HG03439 (cell line): ENCODE results near the gene CBLN3.
"Not testable (repeated sequence)": the region's sequence is repeated elsewhere in the genome, so short reads cannot be mapped to it uniquely, and the experiment has no call there.

Source experiments
- ATAC-seq: cut with Tn5 transposase; IDR thresholded peaks from one replicate; pipeline ENCODE4 v1.9.1; 2021; ENCODE audit warnings: mild to moderate bottlenecking, moderate library complexity; ENCODE audit not compliant: unreplicated experiment

CBLN3 gene

DNA sequence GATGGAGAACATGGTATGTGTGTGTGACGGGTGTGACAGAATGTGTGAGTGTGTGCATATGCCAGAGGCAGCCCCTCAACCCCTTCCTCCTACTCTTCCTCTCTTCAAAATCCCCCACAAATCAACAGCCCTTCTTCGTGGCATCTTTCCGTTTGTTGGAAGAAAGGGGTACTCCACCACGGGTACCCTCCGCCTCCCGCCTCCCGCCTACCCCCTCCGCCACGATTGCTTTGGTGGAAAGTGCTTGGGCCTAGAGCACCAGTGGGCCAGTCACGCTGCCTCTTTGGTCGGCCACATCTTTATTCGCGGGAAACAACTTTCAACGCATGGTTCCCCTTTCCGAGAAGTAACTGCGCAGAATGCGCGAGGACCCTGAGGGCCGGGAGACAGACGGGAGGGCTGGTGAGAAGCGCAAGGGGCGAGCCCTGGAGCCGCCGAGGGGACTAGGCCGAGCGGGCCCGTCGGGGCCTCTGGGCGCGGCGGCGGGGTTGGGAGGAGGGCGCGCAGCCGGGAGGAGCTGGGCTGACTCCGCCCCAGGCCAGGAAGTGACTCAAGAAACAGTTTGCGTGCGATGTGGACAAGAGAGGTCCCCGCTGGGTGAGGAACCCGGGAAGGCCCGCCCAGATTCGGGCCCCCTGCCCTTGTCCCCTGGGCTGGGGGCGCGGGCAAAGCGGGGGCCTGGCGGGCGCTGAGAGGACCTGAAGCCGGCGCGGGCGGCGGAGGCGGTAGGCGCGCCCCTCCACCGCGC, at the start of gene CBLN3, which contains the start of gene KHNYN:
Gene CBLN3, minus strand, starts transcription at position 274 of the 748 bp plus-strand sequence. CDS start 614 bp downstream, outside the sequence.
Gene KHNYN, plus strand, starts transcription at position 560 of the 748 bp plus-strand sequence. CDS start 777 bp downstream, outside the sequence.
- peak; percentile 78 for ATAC-seq

DNA sequence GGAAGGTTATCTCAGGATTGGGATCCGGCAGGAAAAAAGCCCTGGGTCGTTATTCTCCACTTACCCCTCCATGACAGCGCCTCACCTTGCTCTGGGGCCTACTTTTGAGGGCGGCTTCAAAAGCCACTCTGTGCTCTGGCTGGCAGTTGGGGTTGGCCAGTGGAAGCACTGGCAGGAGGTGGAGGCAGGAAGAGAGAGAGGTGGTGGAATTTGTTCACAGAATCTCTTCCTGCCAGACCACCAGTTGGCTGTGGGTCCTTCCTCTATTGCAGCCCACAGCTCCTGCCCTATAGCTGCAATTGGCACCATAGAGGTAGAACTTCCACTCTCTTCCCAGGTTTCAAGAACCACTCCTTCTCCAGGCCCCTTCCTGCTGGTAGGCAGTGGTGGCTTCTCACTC, 45.8 kb upstream of the CBLN3 start:
- ATAC-seq = no peak

DNA sequence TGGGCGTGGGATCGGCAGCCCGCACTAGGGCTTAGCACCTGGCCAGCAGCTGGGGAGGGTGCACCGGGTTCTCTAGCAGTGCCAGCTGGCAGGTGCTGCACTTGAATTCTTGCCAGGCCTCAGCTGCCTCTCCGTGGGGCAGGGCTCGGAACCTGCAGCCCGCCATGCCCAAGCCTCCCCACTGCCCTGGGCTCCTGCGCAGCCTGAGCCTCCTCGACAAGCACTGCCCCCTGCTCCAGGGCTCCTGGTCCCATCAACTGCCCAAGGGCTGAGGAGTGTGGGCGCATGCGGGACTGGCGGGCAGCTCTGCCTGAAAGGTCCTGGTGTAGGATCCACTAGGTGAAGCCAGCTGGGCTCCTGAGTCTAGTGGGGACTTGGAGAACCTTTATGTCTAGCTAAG, 43.7 kb upstream of the CBLN3 start:
- no peak for ATAC-seq

DNA sequence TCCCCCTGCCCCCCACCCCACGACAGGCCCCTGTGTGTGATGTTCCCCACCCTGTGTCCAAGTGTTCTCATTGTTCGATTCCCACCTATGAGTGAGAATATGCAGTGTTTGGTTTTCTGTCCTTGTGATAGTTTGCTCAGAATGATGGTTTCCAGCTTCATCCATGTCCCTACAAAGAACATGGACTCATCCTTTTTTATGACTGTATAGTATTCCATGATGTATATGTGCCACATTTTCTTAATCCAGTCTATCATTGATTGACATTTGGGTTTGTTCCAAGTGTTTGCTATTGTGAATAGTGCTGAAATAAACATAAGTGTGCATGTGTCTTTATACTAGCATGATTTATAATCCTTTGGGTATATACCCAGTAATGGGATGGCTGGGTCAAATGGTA, 41.0 kb upstream of the CBLN3 start:
- ATAC-seq = not testable (repeated sequence)

DNA sequence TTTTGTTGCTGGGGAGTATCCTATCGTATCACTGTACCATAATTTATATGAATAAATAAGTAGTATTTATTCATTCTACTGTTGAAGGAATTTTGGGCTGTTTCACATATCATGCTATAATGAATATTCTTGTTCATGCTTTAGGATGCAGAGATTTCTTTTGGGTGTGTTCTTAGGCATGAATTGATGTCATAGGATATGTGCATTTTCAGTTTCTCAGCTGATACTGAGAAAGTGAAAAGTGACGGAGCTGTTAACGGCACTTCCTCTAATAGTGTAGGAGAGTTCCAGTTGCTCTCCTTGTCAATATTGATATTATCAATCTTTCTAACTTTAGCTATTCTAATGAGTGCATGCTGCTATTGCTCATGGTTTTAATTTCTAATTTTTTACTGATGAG, 36.3 kb upstream of the CBLN3 start:
- no peak for ATAC-seq

DNA sequence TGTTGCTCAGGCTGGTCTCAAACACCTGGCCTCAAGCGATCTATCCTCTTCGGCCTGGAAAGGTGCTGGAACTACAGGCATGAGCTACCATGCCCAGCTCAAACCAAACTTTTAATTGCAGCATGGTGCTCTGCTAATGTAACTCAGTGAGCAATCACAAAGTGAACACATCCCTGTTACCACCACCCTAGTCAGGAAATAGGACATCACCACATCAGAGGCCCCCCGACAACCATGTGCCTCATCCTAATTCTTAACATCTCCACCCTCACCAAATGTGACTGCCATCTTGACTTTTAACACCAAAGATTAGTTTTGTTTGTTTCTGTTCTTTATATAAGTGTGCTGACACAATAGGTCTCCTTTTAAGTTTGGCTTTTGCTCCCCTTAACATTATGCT, 35.9 kb upstream of the CBLN3 start:
- no peak for ATAC-seq

DNA sequence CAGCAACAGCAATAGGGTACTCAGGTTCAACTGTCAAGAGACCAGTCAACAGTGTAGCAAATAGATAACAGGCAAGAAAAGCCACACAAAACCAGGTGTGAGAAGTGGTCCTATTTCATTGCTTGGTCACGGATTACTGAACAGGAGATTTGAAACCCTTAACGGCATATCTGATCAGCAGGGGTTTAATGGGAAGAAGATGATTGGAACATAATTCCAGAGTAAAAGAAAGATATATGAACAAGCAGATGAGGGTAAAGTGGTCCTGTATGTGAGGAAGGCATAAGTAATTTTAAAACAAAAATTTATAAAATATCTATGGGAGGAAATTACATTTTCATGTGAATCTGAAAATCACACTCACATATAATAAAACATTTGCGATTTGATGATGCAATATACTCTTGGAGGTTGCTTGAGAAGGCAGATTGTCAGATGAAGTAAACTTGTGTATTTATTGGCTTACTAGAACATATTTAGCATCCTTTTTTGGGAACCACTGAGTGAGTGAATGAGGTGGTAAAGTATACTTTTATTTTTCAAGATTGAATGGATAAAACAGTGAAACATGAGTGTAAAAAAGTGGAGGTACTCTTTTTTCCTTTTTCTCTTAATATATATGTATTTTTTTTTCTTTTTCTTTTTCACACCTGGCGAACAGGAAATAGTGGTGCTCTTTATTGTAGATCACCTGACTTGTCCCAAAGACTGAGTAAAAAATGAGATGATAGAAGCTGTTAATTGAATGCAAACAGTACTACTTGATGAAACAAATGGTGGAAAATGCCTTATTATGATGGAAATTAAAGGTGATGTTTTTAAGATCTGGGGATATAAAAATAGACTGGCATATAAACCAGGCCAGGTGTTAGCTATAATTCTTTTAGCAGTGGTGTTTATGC, 34.7 kb upstream of the CBLN3 start:
- no peak for ATAC-seq

DNA sequence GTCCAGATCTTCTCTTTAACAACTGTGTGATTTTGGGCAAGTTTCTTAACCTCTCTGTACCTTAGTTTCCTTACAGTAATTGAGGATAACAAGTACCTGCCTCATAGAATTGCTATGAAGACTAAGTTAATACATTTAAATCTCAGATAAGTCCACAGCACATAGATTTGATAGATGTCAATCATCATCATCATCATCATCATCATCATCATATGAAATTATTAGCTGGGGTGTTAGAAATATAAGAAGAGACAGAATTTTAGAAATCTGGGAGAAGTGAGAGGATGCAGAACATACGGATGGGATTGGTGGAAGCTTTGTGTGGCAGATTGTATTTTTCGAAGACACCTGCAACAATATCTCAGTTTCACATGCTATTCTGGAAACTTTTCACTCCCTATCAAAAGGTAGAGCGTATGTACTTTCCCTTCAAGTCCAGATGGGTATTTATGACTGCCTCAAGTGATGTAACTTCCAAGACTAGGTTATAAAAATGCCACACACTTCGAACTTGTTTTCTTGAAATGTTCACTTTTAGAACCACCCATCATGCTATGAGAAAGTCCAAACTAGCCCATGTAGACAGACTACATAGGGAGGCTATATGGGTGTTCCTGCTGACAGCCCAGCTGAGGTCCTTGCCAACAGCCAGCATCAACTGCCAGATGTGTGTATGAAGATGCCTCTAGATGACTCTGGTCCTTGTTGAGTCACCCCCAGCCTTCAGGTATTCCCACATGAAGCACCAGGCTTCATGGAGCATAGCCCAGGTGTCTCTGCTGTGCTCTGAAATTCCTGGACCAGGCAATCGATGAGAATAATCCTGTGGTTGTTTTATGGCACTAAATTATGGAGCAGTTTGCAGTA, 33.8 kb upstream of the CBLN3 start:
- no peak for ATAC-seq

DNA sequence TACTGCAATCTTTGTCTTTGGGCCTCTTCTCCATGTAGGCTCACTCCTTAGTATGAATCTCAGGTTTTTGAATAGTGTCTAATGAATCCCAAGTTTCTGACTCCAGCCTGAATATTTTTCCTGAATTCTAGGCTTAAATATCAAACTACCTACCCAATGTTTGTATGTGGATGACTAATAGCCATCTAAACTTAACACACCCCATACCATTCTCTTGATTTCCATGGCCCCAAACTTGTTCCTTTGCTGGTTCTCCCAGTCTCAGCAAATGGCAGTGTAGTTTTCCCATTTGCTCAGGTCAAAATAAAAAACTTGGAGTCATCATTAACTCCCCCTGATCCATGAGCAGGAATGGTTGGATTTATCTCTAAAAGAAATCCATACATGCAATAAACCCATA, 31.9 kb upstream of the CBLN3 start:
- no peak for ATAC-seq

DNA sequence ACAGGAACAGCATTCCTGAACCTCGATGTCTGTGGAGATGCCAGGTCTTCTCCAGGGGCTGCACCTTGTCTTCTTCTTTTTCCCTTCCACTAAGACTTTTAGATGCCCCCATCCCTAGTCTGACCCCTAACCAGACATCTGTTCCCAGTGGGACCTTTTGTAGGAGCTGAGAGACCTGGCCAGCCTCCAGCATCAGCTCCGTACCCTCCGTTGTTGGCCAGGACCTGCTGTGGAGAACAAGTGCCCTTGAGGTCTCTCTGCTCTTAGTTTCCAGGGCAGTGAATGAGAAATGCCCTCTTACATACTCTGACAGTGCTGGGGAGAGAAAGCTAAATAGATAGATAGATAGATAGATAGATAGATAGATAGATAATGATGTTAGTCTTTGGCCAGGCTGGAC, 29.9 kb upstream of the CBLN3 start:
- no peak for ATAC-seq

DNA sequence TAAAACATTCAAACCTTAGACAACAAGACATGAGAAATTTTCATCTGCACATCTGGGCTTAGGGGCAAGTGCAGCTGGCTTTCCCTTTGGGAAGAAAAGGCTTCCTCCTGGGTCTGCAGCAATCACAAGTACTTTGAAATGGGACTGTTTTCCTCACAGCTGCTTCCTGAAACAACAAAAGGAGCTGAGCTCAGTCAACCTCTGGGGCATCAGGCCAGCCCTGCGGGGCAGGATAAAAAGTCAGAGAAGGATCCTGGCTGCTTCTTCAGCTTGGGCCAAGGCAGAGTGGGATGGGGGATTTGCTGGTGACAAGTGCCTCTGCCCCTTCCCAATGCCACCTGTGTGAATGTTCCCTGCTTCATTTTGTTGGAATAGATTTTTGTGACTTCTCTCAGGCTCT, 29.3 kb upstream of the CBLN3 start:
- no peak for ATAC-seq

DNA sequence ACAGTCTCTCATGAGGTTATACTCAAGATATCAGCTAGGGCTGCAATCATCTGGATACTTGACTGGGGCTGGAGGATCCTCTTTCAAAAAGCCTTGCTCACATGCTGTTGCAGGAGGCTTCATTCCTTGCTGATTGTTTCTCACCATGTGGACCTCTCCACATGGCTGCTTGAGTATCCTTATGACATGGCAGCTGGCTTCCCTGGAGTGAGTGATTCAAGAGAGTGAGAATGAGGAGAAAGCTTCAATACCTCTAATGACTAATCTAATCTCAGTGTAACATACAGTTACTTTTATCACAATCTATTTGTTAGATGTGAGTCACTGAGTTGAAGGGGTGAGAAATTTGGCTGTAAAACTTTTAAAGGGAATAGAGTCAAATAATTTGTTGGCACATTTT, 27.5 kb upstream of the CBLN3 start:
- ATAC-seq = no peak

DNA sequence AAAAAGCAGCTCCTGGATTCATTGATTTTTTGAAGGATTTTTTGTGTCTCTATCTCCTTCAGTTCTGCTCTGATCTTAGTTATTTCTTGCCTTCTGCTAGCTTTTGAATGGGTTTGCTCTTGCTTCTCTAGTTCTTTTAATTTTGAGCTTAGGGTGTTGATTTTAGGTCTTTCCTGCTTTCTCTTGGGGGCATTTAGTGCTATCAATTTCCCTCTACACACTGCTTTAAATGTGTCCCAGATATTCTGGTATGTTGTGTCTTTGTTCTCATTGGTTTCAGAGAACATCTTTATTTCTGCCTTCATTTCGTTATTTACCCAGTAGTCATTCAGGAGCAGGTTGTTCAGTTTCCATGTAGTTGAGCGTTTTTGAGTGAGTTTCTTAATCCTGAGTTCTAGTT, 21.4 kb upstream of the CBLN3 start:
- not testable (repeated sequence) for ATAC-seq

DNA sequence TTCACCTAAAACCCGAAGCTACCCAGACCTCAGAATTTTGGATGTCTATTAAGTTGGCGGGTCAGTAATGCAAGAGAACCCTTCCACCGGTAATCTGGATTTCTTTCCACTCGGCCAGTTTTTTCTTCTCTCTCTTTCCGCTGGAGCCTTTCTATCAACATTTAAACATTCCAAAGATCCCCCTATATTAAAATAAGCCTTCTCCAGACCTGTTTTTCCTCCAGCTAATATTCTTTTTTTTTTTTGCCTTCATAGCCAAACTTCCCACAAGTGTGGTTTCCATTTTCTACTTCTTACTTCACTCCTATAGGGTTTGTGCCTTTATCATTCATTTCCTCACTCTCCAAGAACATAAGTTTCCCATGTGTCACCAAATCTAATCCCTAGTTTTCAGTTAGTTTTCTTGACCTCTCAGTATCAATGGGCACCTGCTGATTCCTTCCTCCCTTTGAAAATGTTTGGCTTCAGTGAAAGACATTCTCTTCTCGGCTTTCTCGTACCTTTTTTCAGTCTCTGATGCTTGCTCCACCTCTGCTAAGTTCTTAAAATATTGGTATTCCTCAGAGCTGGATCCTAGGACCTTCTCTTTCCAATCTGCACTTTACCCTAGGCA, 13.7 kb upstream of the CBLN3 start:
- ATAC-seq = no peak

DNA sequence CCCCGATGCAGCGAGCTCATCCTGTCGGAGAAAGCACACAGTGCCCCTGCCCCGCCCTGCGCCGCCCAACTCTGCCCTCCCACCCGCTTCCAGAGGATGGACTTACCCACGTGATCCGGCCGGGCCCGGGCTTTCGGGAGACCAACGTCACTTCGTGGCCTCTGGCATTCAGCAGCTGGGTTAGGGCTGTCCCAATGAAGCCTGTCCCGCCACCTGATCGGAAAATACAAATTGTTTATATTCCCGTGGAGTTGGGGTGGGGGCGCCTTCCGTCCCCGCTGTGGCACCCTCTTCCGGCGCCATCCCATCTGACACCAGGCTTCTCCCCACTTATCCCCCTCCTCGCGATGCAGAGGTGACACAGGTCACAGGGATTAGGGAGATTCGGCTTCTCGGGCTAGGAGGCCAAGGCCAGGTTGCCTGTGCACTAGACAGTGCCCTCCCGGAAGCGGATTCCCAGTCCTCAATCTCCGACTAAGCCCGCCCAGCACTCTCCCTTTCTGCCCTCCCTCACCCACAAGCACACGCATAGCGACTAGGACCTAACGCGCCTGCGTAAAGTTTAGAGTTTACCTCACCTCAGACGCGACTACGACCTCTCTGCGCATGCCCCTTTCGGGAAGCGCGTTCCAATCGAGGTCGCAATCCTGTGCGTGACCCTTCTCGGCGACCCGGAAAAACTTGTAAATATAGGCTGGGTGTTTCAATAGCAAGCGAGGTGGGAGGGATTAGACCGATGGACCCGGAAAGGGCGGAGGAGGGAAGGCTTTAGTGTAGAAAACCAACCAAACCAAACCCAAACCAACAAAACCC, 13.0 kb upstream of the CBLN3 start, which contains the start of gene SDR39U1:
Gene SDR39U1, minus strand, starts transcription at position 537 of the 813 bp plus-strand sequence. Its CDS starts 7 bp downstream, at position 530.
- peak; percentile 94 for ATAC-seq

DNA sequence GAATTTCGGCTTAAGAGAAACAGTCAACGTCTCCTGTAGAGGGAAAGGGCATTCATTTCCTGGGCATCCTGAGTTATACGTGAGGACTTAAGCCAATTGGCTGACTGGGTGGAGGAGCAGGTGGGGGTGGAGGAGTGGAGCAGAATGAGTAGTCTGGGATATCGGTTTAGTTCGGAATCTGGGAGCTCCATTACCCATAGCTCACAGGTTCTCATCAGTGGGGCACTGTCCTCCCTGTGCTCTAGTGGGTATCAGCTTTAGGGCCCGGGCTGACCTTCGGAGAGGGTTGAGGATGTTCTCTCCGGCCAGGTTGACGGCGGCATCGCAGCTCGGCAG, 12.4 kb upstream of the CBLN3 start:
- no peak for ATAC-seq

DNA sequence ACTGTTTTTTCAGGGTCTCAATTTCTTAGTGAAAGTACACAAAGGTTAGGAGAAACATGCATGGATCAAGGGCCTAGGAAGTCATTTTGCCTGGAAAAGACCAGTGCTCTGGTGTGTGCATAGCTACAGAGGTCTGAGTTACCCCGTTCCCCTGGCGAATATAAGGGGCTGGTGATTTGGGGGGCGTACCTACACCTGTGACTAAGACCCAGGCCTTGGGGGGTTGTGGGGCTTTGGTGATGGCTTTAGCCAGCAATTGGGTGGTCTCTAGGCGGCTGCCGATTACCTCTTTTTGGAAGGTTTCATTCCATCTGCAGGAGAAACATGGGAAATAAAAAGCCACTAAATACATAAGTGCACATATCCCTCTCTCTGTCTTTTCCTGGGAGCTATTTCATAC, 12.0 kb upstream of the CBLN3 start:
- ATAC-seq = no peak

DNA sequence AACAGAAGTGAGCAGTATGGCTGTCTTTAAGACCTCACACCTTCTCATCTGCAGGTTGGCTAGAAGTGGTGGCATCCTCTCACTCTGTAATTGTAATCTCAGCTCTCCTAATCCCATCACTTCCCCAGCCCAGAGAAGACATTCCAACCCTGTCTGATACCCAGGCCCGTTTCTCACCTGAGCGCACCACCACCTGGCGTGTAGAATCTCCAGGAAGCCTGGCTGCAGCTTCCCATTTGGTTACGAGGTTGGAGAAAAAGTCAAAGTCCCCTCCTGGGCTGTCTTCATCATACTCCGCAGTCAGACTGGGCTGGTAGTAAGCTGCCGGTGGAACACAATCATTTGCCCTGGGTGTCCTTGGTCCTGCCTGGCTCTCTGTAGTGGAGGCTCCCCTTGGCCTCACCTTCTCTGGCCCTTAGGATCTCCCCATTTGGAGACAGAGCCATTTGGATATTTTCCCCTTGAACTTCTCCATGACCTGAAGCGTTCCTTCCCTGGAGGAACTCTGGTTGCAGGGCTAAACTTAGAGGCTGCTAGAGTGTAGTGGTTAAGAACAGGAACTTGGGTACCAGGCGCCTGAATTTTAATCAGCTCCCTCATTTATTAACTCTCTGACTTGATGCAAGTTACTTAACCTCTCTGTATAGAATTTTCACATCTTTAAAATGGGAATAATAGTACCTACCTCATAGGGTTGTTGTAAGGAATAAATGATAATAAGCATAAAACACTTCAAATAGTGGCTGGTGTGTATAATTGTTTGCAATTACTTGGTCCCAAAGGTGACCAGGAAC, 11.3 kb upstream of the CBLN3 start:
- ATAC-seq = no peak
